ENCODE results near the gene RAD51B.

DNA sequence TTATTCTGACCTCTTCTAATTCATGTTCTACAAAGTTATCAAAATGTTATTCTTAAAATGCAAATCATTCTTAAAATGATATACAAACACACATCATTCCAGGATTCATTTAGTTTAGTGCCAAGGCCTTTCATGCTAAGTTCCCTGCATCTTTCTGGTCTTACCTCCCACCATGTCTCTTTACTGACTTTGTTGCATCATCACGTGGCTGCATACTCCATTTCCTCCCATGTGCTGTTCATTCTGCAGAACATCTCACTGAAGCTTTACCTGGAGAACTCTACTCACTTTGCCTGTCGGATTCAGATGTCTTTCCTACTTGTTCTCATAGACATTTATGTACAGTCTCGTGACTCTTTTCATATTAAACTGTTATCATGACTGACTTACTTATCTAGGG is 278.1 kb downstream of the RAD51B start:
- TF ChIP-seq POLR2A (IDR thresholded peaks at IDR 0.05), result no peak
- TF ChIP-seq, protein P1, sequence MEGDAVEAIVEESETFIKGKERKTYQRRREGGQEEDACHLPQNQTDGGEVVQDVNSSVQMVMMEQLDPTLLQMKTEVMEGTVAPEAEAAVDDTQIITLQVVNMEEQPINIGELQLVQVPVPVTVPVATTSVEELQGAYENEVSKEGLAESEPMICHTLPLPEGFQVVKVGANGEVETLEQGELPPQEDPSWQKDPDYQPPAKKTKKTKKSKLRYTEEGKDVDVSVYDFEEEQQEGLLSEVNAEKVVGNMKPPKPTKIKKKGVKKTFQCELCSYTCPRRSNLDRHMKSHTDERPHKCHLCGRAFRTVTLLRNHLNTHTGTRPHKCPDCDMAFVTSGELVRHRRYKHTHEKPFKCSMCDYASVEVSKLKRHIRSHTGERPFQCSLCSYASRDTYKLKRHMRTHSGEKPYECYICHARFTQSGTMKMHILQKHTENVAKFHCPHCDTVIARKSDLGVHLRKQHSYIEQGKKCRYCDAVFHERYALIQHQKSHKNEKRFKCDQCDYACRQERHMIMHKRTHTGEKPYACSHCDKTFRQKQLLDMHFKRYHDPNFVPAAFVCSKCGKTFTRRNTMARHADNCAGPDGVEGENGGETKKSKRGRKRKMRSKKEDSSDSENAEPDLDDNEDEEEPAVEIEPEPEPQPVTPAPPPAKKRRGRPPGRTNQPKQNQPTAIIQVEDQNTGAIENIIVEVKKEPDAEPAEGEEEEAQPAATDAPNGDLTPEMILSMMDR (IDR thresholded peaks at IDR 0.05), result no peak

All from ovary (tissue), 3 donors.